ENCODE results near the gene COX8A. TPM values are rescaled to one million over a fixed set of nuclear protein-coding genes. Genes with fewer than 3 reads are reported as not detected.

COX8A gene
- total and polyA plus RNA-seq, 4 donors, result 149 to 779 (median 514) TPM

DNA sequence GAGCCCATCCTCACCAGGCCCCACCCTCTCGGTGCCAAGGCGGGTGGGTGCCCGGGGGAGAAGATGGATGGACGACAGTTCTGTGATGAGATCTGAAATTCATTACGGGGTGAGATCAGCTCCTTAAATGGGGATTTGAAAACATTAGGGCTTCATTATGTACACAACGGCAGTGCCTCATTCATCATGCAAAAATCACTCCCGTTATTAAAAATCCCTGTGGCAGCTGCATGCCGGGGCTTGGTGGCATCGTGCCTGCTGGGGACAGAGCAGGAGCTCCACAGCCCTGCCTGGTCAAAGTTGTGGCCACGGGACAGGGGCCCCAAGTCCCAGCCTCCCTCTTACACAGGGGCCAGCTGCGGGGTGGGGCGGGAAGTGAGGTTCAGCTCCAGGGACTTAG, 32.0 kb downstream of the COX8A start:
- Histone ChIP-seq H3K4me3 (no peak overlapping the region), H3K27ac (ENCODE audit: low read depth in 1 of 2, low read length in 1 of 2) (no peak overlapping the region), H3K9me3 (ENCODE audit: control insufficient read depth in 4 of 4, insufficient read depth in 3 of 4, low read length in 3 of 4) (no peaks in the 10 kb centered on the region), H3K27me3 (ENCODE audit: control insufficient read depth in 3 of 3, insufficient read depth in 3 of 3, low read length in 2 of 3) (peaks cover 0 to 4% (median 0%) of the 10 kb centered on the region in 3 donors), H3K4me1 (ENCODE audit: control insufficient read depth in 5 of 5, insufficient read depth in 5 of 5, low read length in 5 of 5) (peaks cover 0 to 33% (median 12%) of the 10 kb centered on the region in 5 donors), H3K36me3 (ENCODE audit: control insufficient read depth in 4 of 4, insufficient read depth in 4 of 4, low read length in 4 of 4) (no peaks in the 10 kb centered on the region), H3K9ac (ENCODE audit: insufficient read depth in 1 of 2, low read length in 2 of 2) (no peak overlapping the region)
- no peak for ATAC-seq (ENCODE audit: insufficient read depth, low FRiP score)
- WGBS, 2 donors, result 73 to 74% methylated on average over 12 of the region's 12 CpGs
- no peak for DNase-seq
- TF ChIP-seq, protein P1, sequence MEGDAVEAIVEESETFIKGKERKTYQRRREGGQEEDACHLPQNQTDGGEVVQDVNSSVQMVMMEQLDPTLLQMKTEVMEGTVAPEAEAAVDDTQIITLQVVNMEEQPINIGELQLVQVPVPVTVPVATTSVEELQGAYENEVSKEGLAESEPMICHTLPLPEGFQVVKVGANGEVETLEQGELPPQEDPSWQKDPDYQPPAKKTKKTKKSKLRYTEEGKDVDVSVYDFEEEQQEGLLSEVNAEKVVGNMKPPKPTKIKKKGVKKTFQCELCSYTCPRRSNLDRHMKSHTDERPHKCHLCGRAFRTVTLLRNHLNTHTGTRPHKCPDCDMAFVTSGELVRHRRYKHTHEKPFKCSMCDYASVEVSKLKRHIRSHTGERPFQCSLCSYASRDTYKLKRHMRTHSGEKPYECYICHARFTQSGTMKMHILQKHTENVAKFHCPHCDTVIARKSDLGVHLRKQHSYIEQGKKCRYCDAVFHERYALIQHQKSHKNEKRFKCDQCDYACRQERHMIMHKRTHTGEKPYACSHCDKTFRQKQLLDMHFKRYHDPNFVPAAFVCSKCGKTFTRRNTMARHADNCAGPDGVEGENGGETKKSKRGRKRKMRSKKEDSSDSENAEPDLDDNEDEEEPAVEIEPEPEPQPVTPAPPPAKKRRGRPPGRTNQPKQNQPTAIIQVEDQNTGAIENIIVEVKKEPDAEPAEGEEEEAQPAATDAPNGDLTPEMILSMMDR (IDR thresholded peaks at IDR 0.05; ENCODE audit: control extremely low read depth, extremely low read depth), result no peak

GRCh38 chr11:64007160-64007628, 32.8 kb downstream of the COX8A start:
- no peak overlapping the region for H3K9ac ChIP-seq (ENCODE audit: insufficient read depth in 1 of 2, low read length in 2 of 2)
- WGBS, 2 donors, result 2% methylated on average over 22 to 27 of the region's 27 CpGs
- no peak overlapping the region for H3K27ac ChIP-seq (ENCODE audit: low read depth in 1 of 2, low read length in 1 of 2)
- no peaks in the 10 kb centered on the region for H3K9me3 ChIP-seq (ENCODE audit: control insufficient read depth in 4 of 4, insufficient read depth in 3 of 4, low read length in 3 of 4)
- ATAC-seq (ENCODE audit: insufficient read depth, low FRiP score) (peak; percentile 20), DNase-seq (peak; percentile 42 to 58 (median 51))
- TF ChIP-seq, protein P1 (IDR thresholded peaks at IDR 0.05; ENCODE audit: control extremely low read depth, extremely low read depth), result no peak
- peaks cover 0 to 4% (median 0%) of the 10 kb centered on the region in 3 donors for H3K27me3 ChIP-seq (ENCODE audit: control insufficient read depth in 3 of 3, insufficient read depth in 3 of 3, low read length in 2 of 3)
- H3K4me3 ChIP-seq, result no peak overlapping the region
- peaks cover 0 to 26% (median 5%) of the 10 kb centered on the region in 5 donors for H3K4me1 ChIP-seq (ENCODE audit: control insufficient read depth in 5 of 5, insufficient read depth in 5 of 5, low read length in 5 of 5)
- no peaks in the 10 kb centered on the region for H3K36me3 ChIP-seq (ENCODE audit: control insufficient read depth in 4 of 4, insufficient read depth in 4 of 4, low read length in 4 of 4)

- peaks cover 0 to 22% (median 0%) of the 10 kb centered on the region in 5 donors for H3K4me1 ChIP-seq (ENCODE audit: control insufficient read depth in 5 of 5, insufficient read depth in 5 of 5, low read length in 5 of 5)
- ATAC-seq (ENCODE audit: insufficient read depth, low FRiP score) (peak; percentile 86), DNase-seq (peak; percentile 54 to 66 (median 55))
- no peaks in the 10 kb centered on the region for H3K9me3 ChIP-seq (ENCODE audit: control insufficient read depth in 4 of 4, insufficient read depth in 3 of 4, low read length in 3 of 4)
- peaks cover 0 to 4% (median 0%) of the 10 kb centered on the region in 3 donors for H3K27me3 ChIP-seq (ENCODE audit: control insufficient read depth in 3 of 3, insufficient read depth in 3 of 3, low read length in 2 of 3)
- no peak overlapping the region for H3K4me3 ChIP-seq
- H3K36me3 ChIP-seq (ENCODE audit: control insufficient read depth in 4 of 4, insufficient read depth in 4 of 4, low read length in 4 of 4), result no peaks in the 10 kb centered on the region
- H3K9ac ChIP-seq (ENCODE audit: insufficient read depth in 1 of 2, low read length in 2 of 2), result no peak overlapping the region
- TF ChIP-seq, protein P1 (IDR thresholded peaks at IDR 0.05; ENCODE audit: control extremely low read depth, extremely low read depth), result no peak
- WGBS, 2 donors, result 5 to 7% methylated on average over 40 of the region's 40 CpGs
- no peak overlapping the region for H3K27ac ChIP-seq (ENCODE audit: low read depth in 1 of 2, low read length in 1 of 2)
These were observed 33.3 kb downstream of the COX8A start for GRCh38 chr11:64007629-64008282.

All from lung (tissue), 12 donors.